GM12878 (cell line): ENCODE measurements around the gene SELENOT. TPM values are rescaled to one million over a fixed set of nuclear protein-coding genes. Genes with fewer than 3 reads are reported as not detected.

Experiments
- ATAC-seq: fragments of 200-7000 bp; cut with Tn5 transposase; 3 replicates; pipeline ENCODE4 v1.9.1; 2020; ENCODE audit warnings: mild to moderate bottlenecking, moderate library complexity
- BruUV-seq: library from RNA; stranded (reverse); fragments of 400-500 nt; replicated peaks from 2 replicates; lab custom pipeline; 2021; lab: Mats Ljungman, UMichigan
- CTCF ChIA-PET: fragments of 300-600 bp; sonication (Branson Sonifier 250); formaldehyde crosslinking; extraction: SDS; loops from one replicate; lab custom pipeline; 2021; ENCODE audit warnings: inconsistent platforms; lab: Yijun Ruan, JAX
- POLR2A ChIA-PET: fragments of 350-600 bp; formaldehyde crosslinking; extraction: SDS; loops from one replicate; lab custom pipeline; 2021; ENCODE audit warnings: inconsistent platforms; lab: Charles Lee
- RAD21 ChIA-PET: fragments of 300-600 bp; sonication (Branson Sonifier 250); formaldehyde crosslinking; loops from one replicate; lab custom pipeline; 2023; ENCODE audit warnings: antibody characterized with exemption; ENCODE audit not compliant: unreplicated experiment; lab: Charles Lee
- SMC1A ChIA-PET: fragments of 300-600 bp; sonication (Branson Sonifier 250); formaldehyde crosslinking; loops from one replicate; lab custom pipeline; 2023; ENCODE audit not compliant: unreplicated experiment, uncharacterized antibody; lab: Charles Lee
- DNase-seq: peaks from one replicate; pipeline ENCODE4 v3.0.0-alpha.2; 2011; ENCODE audit warnings: low read depth, low spot score
- FAIRE-seq: peaks from 3 replicates; lab custom pipeline; 2011; peaks lifted over from hg19 to GRCh38; lab: Jason Lieb, UNC
- H2AFZ ChIP-seq: 2 replicates; pipeline ENCODE4 v1.6.0; 2011; ENCODE audit warnings: low read depth, low read length, control low read depth; ENCODE audit not compliant: control insufficient read depth
- H3K27ac ChIP-seq: 2 replicates; pipeline ENCODE4 v1.5.1; 2011; ENCODE audit warnings: control low read depth; ENCODE audit not compliant: control insufficient read depth, insufficient read depth
- H3K27me3 ChIP-seq, 2 experiments: replicated peaks in 1 of 2; 2 replicates each; pipeline versions ENCODE4 v1.6.0 to v1.6.1; 2011; ENCODE audit warnings: low read length in 1 of 2; ENCODE audit not compliant: control insufficient read depth in 2 of 2, insufficient read depth in 2 of 2
- H3K36me3 ChIP-seq, 2 experiments: 2 replicates each; pipeline ENCODE4 v1.5.1; 2011; ENCODE audit warnings: low read length in 1 of 2; ENCODE audit not compliant: control insufficient read depth in 2 of 2, insufficient read depth in 2 of 2
- H3K4me1 ChIP-seq: 2 replicates; pipeline ENCODE4 v1.6.1; 2011; ENCODE audit warnings: mild to moderate bottlenecking, low read length, moderate library complexity, mixed read lengths; ENCODE audit not compliant: control insufficient read depth, insufficient read depth
- H3K4me2 ChIP-seq: 2 replicates; pipeline ENCODE4 v1.6.0; 2011; ENCODE audit warnings: control low read depth; ENCODE audit not compliant: control insufficient read depth, insufficient read depth
- H3K4me3 ChIP-seq: fragments of 200-600 bp; sonication (generic); 2 replicates; pipeline ENCODE4 v1.5.1; 2016
- H3K79me2 ChIP-seq: 2 replicates; pipeline ENCODE4 v1.6.0; 2011; ENCODE audit warnings: low read length; ENCODE audit not compliant: control insufficient read depth, insufficient read depth
- H3K9ac ChIP-seq: 2 replicates; pipeline ENCODE4 v1.8.0; 2011; ENCODE audit warnings: low read length, control low read depth, mixed read lengths; ENCODE audit not compliant: control insufficient read depth, insufficient read depth
- H3K9me3 ChIP-seq: replicated peaks from 3 replicates; pipeline ENCODE4 v1.5.1; 2011; ENCODE audit warnings: mild to moderate bottlenecking, low read length; ENCODE audit not compliant: control insufficient read depth, insufficient read depth
- H4K20me1 ChIP-seq: 2 replicates; pipeline ENCODE4 v1.6.0; 2011; ENCODE audit not compliant: control insufficient read depth, insufficient read depth
- HDAC6 ChIP-seq: fragments of 200-600 bp; sonication (generic); IDR thresholded peaks from one replicate; pipeline ENCODE4 v1.8.0; 2017; ENCODE audit warnings: antibody characterized with exemption; ENCODE audit not compliant: unreplicated experiment
- WGBS: methylation state at CpG from one replicate; pipeline ENCODE4 v1.1.6; 2016; ENCODE audit warnings: low lambda C conversion rate; ENCODE audit not compliant: insufficient replicate concordance, insufficient coverage; ENCODE audit errors: missing lambda C conversion rate; 5-methylcytosine and 5-hydroxymethylcytosine counted together
- in situ Hi-C: fragments of 300-500 bp; cut with MboI; formaldehyde crosslinking; loops from 9 replicates; pipeline ENCODE4 v1.14.3; 2018; ENCODE audit warnings: mixed read lengths
- intact Hi-C: fragments of 100-400 bp; cut with micrococcal nuclease; formaldehyde crosslinking; loops from one replicate; pipeline ENCODE4 v1.14.2; 2022; ENCODE audit not compliant: unreplicated experiment
- polyA plus RNA-seq, 11 experiments: library from polyadenylated mRNA; depleted of rRNA in 4 of 11; unstranded in 6 of 11; stranded (reverse) in 5 of 11; fragments of >200 nt; fragmentation: Nextera tagmentation in 4 of 11; fragmentation: Illumina TruSeq in 1 of 11; extraction: Ambion mirVana in 4 of 11; extraction: Trizol in 1 of 11; gene quantifications; 1 replicate in 1 of 11; 2 replicates in 10 of 11; pipeline versions ENCODE4 v1.2.1 to v1.2.3, GENCODE V29; 2011 to 2016; ENCODE audit warnings: inconsistent platforms in 2 of 11, missing spikeins in 2 of 11, low read depth in 1 of 11
- total RNA-seq, 4 experiments: library from RNA; depleted of rRNA in 3 of 4; stranded (reverse); fragments of >200 nt in 3 of 4; fragmentation: Illumina TruSeq in 1 of 4; extraction: Trizol in 1 of 4; gene quantifications; 2 replicates each; pipeline versions ENCODE4 v1.2.1 to v1.2.3, GENCODE V29; 2013 to 2021
- TF ChIP-seq, protein P1 (sequence below): fragments of 450-650 bp; IDR thresholded peaks from 2 replicates; pipeline ENCODE4 v1.6.1; 2016; ENCODE audit warnings: mild to moderate bottlenecking, moderate library complexity, borderline replicate concordance

Gene SELENOT
- total and polyA plus RNA-seq, 10 of the 15 experiments (the other 5 are each of a cell fraction or from before 2014, with no cell fraction given) = 89.4 to 768 (median 261) TPM

DNA sequence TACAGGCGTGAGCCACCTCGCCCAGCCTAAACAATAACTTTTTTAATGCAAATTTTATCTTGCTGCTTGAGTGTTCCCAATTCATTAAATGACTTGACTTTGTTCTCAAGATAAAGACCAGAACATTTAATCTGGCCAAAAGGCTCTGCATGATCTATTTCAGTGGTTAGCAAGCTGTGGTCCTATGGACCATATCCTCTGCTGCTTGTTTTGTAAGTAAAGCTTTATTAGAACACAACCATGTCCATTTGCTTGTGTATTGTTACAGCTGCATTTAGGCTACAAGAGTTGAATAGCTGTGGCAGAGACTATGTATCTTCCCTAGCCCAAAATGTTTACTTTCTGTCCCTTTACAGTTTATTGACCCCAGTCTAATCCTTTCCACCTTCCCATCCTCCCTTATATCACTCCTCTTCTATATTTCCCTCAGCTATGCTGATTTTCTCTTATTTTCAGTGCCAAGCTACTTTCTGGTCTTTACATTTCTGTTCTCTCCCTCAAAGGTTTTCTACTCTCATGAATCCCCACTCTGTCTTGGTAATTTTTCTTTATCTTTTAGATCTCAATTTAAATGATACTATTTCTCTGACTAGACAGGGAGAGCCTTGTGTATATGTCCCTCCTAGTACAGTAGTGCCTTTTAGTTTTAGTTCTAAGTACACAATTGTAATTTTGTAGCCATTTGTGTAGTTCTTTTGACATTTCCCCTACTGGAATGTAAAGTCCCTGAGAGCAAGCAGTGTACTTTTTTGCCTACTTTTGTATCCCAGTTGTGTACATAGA is 23.2 kb downstream of the SELENOT start:
- H2AFZ ChIP-seq = no peak overlapping the region
- H3K79me2 ChIP-seq = peaks cover 13% of the 10 kb centered on the region
- no peaks in the 10 kb centered on the region for H4K20me1 ChIP-seq
- CTCF ChIA-PET = interaction anchor here (1.4 kb wide), 1 partner anchor 12 kb away, joined by 3 read pairs; no protein-coding TSS in a partner anchor
- WGBS = 94% methylated on average over 2 of the region's 2 CpGs
- peaks cover 5 to 17% of the 10 kb centered on the region in 2 experiments for H3K36me3 ChIP-seq
- H3K4me1 ChIP-seq = no peaks in the 10 kb centered on the region
- H3K27ac ChIP-seq = no peak overlapping the region
- FAIRE-seq = no peak
- POLR2A ChIA-PET = no interaction called here
- BruUV-seq = no TSS peak
- SMC1A ChIA-PET = interaction anchor here (1.0 to 1.2 kb wide), 2 partner anchors 9 to 17 kb away, joined by 3 to 7 read pairs; no protein-coding TSS in a partner anchor
- TF ChIP-seq, protein P1, sequence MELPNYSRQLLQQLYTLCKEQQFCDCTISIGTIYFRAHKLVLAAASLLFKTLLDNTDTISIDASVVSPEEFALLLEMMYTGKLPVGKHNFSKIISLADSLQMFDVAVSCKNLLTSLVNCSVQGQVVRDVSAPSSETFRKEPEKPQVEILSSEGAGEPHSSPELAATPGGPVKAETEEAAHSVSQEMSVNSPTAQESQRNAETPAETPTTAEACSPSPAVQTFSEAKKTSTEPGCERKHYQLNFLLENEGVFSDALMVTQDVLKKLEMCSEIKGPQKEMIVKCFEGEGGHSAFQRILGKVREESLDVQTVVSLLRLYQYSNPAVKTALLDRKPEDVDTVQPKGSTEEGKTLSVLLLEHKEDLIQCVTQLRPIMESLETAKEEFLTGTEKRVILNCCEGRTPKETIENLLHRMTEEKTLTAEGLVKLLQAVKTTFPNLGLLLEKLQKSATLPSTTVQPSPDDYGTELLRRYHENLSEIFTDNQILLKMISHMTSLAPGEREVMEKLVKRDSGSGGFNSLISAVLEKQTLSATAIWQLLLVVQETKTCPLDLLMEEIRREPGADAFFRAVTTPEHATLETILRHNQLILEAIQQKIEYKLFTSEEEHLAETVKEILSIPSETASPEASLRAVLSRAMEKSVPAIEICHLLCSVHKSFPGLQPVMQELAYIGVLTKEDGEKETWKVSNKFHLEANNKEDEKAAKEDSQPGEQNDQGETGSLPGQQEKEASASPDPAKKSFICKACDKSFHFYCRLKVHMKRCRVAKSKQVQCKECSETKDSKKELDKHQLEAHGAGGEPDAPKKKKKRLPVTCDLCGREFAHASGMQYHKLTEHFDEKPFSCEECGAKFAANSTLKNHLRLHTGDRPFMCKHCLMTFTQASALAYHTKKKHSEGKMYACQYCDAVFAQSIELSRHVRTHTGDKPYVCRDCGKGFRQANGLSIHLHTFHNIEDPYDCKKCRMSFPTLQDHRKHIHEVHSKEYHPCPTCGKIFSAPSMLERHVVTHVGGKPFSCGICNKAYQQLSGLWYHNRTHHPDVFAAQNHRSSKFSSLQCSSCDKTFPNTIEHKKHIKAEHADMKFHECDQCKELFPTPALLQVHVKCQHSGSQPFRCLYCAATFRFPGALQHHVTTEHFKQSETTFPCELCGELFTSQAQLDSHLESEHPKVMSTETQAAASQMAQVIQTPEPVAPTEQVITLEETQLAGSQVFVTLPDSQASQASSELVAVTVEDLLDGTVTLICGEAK = peak; percentile 59; the same call in 1 of the 2 replicates
- TF ChIP-seq HDAC6 = no peak
- no peaks in the 10 kb centered on the region for H3K27me3 ChIP-seq
- H3K9me3 ChIP-seq = no peaks in the 10 kb centered on the region
- no peak for DNase-seq
- no peak overlapping the region for H3K4me2 ChIP-seq
- intact Hi-C loops (no loop called here), in situ Hi-C loops (no loop called here)
- RAD21 ChIA-PET = interaction anchor here (0.5 kb wide), 1 partner anchor 21 kb away, joined by 3 read pairs; no protein-coding TSS in a partner anchor
- no peak overlapping the region for H3K9ac ChIP-seq
- no peak for ATAC-seq
- H3K4me3 ChIP-seq = no peak overlapping the region
